NCI-H446 treated with DMSO at 0.1 percent for 48 hours (cell line): ENCODE measurements around the gene DTNBP1.

ENCODE experiments used
- DNase-seq: peaks from one replicate; lab custom pipeline; 2025; lab: John Stamatoyannopoulos, UW

The DTNBP1 gene

DNA sequence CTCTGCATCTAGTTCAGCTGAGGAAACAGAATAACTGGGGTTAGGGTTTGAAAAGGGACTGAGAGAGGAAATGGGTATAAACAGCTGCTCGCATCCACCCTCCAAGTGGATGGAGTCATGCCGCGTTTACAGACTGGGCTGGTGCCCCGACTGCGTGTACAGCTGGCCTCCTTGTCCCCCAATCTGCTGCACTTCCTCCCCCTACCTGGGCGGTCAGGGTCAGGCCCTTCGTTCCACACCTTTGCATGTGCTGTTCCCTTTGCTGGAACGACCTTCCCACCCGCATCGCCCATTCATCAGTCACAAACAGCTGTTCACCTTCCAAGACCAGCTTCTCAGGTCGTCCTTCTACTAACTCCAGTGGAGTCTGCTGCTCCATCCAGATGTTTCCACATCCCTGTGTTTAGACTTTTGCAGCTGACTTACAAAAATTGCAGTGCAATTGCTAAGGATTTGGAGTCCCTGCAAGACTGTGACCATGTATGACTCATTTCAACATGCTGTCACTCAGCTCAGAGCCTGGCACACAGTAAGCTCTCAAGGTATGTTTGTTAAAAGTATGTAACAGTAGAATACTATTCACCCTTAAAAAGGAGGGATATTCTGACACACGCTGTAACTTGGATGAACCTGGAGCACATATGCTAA lies 129.3 kb downstream of the DTNBP1 start:
- no peak for DNase-seq

DNA sequence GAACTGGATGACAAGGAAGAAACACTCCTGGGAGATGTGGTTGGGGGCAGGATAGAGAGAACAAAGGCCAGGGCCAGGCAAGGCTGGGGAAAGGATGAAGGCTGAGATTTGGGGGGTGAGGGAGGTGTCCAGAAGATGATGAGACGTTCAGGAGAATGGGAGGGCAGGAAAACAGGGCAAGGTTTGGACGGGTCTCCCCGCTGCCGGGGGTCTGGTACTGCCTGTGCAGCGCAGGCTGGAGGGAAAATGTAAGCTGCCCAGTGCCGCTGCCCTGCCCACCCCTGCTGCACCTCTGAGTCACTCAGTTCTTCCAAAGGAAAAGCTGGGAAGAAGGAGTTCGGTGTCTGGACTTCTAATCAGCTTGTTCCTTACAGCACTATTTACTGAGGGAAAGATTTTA lies 130.9 kb downstream of the DTNBP1 start:
- no peak for DNase-seq

DNA sequence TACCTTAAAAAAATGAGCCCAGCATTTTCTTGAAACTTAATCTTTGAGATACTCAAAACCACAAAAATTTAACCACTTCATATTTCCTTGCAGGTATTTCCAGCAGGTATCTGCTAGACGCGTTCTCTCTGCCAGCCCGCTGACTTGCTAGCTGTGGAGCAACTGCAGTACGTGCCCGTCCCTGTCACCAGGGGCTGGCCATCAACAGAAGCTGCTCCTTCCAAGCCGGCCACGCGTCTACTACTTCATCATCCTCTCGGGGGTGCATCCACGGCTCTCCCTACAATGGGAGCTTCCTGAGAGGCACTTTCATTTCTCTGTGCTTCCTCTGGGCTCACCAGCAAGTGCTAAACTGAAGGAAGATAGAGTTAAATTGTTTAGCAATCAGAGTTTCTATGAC lies 132.4 kb downstream of the DTNBP1 start:
- DNase-seq: no peak

DNA sequence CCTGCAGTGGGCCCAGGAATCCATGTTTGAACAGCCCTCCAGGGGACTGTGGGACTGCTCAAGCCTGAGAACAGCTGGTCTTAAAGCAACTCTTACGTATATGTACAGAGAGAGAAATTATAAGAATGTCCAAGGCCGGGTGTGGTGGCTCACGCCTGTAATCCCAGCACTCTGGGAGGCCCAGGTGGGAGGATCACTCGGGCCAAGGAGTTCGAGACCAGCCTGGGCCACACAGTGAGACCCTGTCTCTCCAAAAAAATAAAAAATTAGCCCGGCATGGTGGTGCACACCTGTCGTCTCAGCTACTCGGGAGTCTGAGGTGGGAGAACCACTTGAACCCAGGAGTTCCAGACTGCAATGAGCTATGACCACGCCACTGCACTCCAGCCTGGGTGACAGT lies 134.0 kb downstream of the DTNBP1 start:
- no peak for DNase-seq

- no peak for DNase-seq
Observed at GRCh38 chr6:15527838-15528617, 134.8 kb downstream of the DTNBP1 start.

DNA sequence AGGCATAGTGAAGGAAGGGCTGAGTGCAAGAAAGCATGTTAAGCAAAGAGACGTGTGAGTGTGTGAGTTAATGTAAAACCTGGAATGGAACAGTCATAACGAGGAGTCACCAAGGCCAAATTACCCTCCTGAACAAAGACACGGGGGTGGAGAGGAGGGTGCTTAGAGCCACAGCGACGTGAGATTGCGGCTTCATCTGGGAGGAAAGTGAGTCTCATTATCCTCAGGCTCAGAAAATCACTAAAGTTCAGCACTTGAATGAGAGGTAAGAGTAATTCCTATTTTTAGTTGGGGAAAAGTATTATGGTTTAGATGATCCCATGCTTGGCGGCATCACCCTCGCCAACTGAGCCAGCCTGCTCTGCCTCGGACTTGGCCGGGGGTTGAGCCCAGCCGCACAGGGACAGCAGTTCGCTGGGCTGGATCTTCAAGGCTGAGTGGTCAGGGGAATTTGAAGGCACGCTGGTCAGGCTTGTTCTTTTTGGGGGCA lies 136.6 kb downstream of the DTNBP1 start:
- DNase-seq: no peak

GRCh38 chr6:15524861-15525401 lies 137.9 kb downstream of the DTNBP1 start:
- DNase-seq: no peak

- no peak for DNase-seq
Observed at GRCh38 chr6:15523679-15524630, 138.9 kb downstream of the DTNBP1 start.

- no peak for DNase-seq
Observed at GRCh38 chr6:15522856-15523529, 139.8 kb downstream of the DTNBP1 start.

- DNase-seq: no peak
Observed at GRCh38 chr6:15522427-15522826, 140.4 kb downstream of the DTNBP1 start.

- no peak for DNase-seq
Observed at GRCh38 chr6:15522026-15522425, 140.8 kb downstream of the DTNBP1 start.

DNA sequence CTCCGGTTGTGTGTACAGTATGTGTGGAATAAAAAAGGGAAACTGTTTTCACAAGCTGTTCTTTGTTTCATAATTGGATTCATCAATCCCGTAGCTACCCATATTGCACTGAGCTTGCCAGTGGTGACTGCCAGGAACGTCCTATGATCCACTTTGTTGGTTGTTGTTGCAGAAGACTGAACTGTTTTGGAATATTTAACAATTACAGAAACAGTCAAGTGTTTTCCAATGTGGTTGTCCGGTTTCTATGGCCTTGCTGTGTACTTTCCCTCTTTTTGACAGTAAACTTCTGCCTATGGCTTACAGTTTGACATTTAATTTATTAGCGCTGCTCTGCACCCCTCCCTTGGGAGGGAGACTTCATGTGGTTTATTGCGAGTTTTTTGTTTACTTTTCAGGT lies 141.2 kb downstream of the DTNBP1 start:
- no peak for DNase-seq

- DNase-seq: no peak
Observed at GRCh38 chr6:15520626-15521203, 142.1 kb downstream of the DTNBP1 start.

- DNase-seq: no peak
Observed at GRCh38 chr6:15519681-15520080, 143.1 kb downstream of the DTNBP1 start.

- no peak for DNase-seq
Observed at GRCh38 chr6:15518878-15519277, 143.9 kb downstream of the DTNBP1 start.

GRCh38 chr6:15518057-15518456 lies 144.8 kb downstream of the DTNBP1 start:
- no peak for DNase-seq

DNA sequence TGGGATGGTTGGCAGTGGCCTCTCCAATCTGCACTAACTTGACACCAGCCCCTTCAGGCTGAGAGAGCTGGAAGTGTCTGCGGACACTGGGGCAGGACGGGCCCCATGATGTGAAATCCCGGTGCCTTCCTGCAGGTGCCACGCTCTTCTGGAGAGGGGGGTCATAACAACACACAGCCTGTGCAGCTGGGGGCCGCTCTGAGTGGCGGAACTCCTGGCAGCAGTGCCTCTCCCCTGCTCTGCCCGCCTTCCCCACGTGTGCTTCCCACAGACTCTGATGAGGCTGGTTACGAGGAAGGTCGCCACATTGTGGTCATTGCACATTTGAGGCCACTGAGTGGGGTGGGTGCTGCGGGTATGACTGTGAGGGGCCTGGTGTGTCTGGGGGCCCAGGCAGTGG lies 145.2 kb downstream of the DTNBP1 start:
- no peak for DNase-seq

- no peak for DNase-seq
Observed at GRCh38 chr6:15516923-15517560, 145.8 kb downstream of the DTNBP1 start.

DNA sequence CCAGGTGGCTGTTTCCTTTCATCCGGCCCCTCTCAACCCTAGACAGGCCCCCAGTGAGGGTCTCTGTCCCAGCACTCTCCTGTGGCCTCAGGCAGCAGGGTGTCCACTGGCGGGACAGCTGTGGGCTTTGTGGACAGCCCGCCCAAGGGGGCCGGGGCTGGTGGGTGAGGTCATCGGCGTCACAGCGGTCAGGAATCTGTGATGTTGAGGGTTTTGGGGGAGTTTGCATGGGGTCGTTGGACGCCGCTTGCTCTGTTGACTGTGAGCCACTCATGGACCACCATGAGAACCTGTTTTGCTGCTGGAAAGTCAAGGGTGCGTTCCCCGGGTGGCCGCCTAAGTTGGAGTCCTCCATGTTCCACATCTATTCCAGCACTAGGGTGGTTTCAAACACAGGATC lies 146.4 kb downstream of the DTNBP1 start:
- no peak for DNase-seq

DNA sequence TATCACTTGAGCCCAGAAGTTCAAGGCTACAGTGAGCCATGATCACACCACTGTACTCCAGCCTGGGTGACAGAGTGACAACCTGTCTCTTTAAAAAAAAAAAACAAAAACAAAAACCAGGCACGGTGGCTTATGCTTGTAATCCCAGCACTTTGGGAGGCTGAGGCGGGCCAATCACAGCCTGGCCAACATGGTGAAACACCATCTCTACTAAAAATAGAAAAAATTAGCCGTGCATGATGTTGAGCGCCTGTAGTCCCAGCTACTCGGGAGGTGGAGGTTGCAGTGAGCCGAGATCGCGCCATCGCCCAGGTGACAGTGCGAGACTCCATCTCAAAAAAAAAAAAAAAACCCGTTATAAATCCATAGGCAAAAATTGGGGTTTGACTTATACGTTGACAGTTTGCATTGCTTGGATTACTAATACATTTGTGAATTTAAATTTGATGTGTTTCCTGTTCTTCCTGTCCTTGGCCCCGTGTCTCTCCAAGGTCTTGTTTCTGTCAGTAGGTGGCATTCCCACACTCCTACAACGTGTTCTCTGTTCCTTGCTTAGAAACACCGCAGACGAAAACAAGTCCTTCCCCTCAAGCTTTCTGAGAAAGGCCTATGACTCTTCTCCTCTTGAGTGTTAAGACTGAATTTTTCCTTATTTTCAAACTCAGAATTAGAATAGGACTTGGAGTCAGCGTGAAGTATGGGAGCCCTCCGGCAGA lies 147.0 kb downstream of the DTNBP1 start:
- DNase-seq: no peak
